ENCODE data around the gene REELD1.

REELD1 gene

DNA sequence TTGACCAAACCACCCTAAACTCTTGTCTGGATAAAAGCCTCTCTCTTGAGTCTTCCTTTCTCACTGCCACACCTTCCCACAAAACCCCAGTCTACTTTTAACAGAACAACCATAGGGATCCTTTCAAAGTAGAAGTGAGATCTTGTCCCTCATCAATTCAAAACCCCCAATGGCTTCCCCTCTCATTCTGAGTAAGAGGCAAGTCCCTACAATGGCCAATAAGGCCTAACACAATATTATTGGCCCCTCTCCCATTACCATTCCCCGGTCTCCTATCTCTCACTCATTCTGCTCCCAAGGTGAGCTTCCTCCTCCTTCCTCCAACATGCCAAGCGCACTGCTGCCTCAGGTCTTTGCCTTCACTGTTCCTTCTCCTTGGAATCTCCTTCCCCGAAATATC is 57.1 kb downstream of the REELD1 start:
- DNase-seq: no peak

GRCh38 chr4:146273204-146273901 is 59.0 kb downstream of the REELD1 start:
- DNase-seq: no peak

GRCh38 chr4:146274774-146275173 is 60.4 kb downstream of the REELD1 start:
- no peak for DNase-seq

DNA sequence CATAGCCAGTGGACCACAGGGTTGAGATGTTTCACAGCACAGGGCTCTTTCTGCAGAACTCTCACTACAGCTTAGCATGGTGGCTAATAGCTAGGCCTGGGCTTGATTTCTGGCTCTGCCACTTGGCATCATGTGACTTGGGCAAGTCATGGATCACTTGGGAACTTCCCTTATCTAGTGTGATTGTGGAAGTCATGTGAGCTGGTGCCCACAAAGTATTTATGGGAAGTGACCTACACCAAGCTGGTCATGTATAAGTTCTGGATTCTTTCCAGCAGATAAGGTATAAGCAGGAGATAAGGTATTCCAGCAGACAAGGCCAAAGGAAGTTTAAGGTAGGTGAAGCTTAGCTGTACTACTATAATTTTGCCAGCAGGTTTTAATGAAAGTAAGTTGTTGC is 61.0 kb downstream of the REELD1 start:
- DNase-seq: no peak

DNA sequence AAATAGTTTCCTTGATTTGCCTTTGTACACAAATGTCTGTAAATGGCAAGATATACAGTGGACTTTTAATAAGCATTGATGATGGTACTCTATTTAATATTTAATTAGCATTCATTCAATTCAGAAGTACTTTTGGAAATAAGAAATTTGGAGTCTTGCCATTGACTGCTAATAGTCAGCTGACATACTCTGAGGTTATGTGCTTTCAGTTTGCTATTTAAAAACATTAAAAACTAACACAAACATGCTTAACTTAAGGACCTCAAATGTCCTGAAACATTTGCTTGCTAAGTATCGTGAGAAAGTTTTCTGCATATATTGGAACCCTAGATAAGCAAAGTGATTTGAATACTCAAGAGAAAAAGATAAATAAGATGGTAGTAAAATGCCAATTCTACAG is 64.6 kb downstream of the REELD1 start:
- DNase-seq: no peak
